Spleen (tissue), 7 donors: ENCODE results near the gene ERVK3-1.

Experiments
- CTCF ChIP-seq, 11 experiments: fragments of 200-600 bp in 7 of 11; fragments of 450-650 bp in 4 of 11; sonication (generic) in 4 of 11; IDR thresholded peaks in 8 of 11; conservative IDR thresholded peaks in 3 of 11; 1 replicate in 7 of 11; 2 replicates in 4 of 11; pipeline versions ENCODE4 v1.4.0 to v1.8.0; 2016 to 2021; ENCODE audit warnings: antibody characterized with exemption in 11 of 11, inconsistent platforms in 4 of 11, mild to moderate bottlenecking in 1 of 11
- POLR2AphosphoS5 ChIP-seq, 3 donors: sonication (generic); formaldehyde crosslinking; IDR thresholded peaks; one replicate each; pipeline ENCODE4 v1.5.1; 2017; ENCODE audit warnings: antibody characterized with exemption in 3 of 3
- donor health status: DM: no; HTN: no; CAD: no; lungs with moderate emphysema.
- donor health status: DM: no; HTN: no; CAD: no.
- donor health status: DM: no; HTN: no; CAD: no.

- TF ChIP-seq CTCF (IDR thresholded peaks at IDR 0.05 in 8 of 11, conservative IDR thresholded peaks at IDR 0.05 in 3 of 11) (no peak), POLR2AphosphoS5 (IDR thresholded peaks at IDR 0.05) (no peak)
Measured at GRCh38 chr19:58279042-58279924, 25.9 kb upstream of the ERVK3-1 start.
